ENCODE data around the gene FIG4. TPM values are rescaled to one million over a fixed set of nuclear protein-coding genes. Genes with fewer than 3 reads are reported as not detected.
"Not testable (repeated sequence)": the region's sequence is repeated elsewhere in the genome, so short reads cannot be mapped to it uniquely, and the experiment has no call there.

FIG4 gene
- polyA plus RNA-seq, 4 donors: 20.1 to 28.3 (median 25.4) TPM

GRCh38 chr6:109793792-109794191 lies 102.7 kb downstream of the FIG4 start:
- peak in 1 of 4 donors; percentile 17 for DNase-seq (ENCODE audit: low read depth in 4 of 4, low spot score in 3 of 4)

GRCh38 chr6:109794201-109794923 lies 103.3 kb downstream of the FIG4 start:
- DNase-seq (ENCODE audit: low read depth in 4 of 4, low spot score in 3 of 4): no peak

- no peak for DNase-seq (ENCODE audit: low read depth in 4 of 4, low spot score in 3 of 4)
Observed at GRCh38 chr6:109795994-109796555, 105.0 kb downstream of the FIG4 start.

GRCh38 chr6:109799129-109799528 lies 108.0 kb downstream of the FIG4 start:
- DNase-seq (ENCODE audit: low read depth in 4 of 4, low spot score in 3 of 4): no peak

GRCh38 chr6:109799664-109800063 lies 108.6 kb downstream of the FIG4 start:
- DNase-seq (ENCODE audit: low read depth in 4 of 4, low spot score in 3 of 4): no peak

- DNase-seq (ENCODE audit: low read depth in 4 of 4, low spot score in 3 of 4): no peak
Observed at GRCh38 chr6:109800771-109801170, 109.7 kb downstream of the FIG4 start.

- DNase-seq (ENCODE audit: low read depth in 4 of 4, low spot score in 3 of 4): no peak
Observed at GRCh38 chr6:109801794-109802193, 110.7 kb downstream of the FIG4 start.

GRCh38 chr6:109804020-109804419 lies 112.9 kb downstream of the FIG4 start:
- DNase-seq (ENCODE audit: low read depth in 4 of 4, low spot score in 3 of 4): no peak

GRCh38 chr6:109807881-109808280 lies 116.8 kb downstream of the FIG4 start:
- DNase-seq (ENCODE audit: low read depth in 4 of 4, low spot score in 3 of 4): no peak

- DNase-seq (ENCODE audit: low read depth in 4 of 4, low spot score in 3 of 4): no peak
Observed at GRCh38 chr6:109808837-109809236, 117.7 kb downstream of the FIG4 start.

- no peak for DNase-seq (ENCODE audit: low read depth in 4 of 4, low spot score in 3 of 4)
Observed at GRCh38 chr6:109815054-109815453, 124.0 kb downstream of the FIG4 start.

GRCh38 chr6:109816452-109817374 lies 125.6 kb downstream of the FIG4 start:
- DNase-seq (ENCODE audit: low read depth in 4 of 4, low spot score in 3 of 4): no peak

GRCh38 chr6:109820706-109821350 lies 129.7 kb downstream of the FIG4 start:
- no peak for DNase-seq (ENCODE audit: low read depth in 4 of 4, low spot score in 3 of 4)

GRCh38 chr6:109821428-109821827 lies 130.3 kb downstream of the FIG4 start:
- DNase-seq (ENCODE audit: low read depth in 4 of 4, low spot score in 3 of 4): no peak

GRCh38 chr6:109824105-109824504 lies 133.0 kb downstream of the FIG4 start:
- no peak for DNase-seq (ENCODE audit: low read depth in 4 of 4, low spot score in 3 of 4)

GRCh38 chr6:109826551-109826950 lies 135.5 kb downstream of the FIG4 start:
- DNase-seq (ENCODE audit: low read depth in 4 of 4, low spot score in 3 of 4): no peak

GRCh38 chr6:109831352-109831751 lies 140.3 kb downstream of the FIG4 start:
- DNase-seq (ENCODE audit: low read depth in 4 of 4, low spot score in 3 of 4): not testable (repeated sequence)

- no peak for DNase-seq (ENCODE audit: low read depth in 4 of 4, low spot score in 3 of 4)
Observed at GRCh38 chr6:109834131-109834530, 143.0 kb downstream of the FIG4 start.

- no peak for DNase-seq (ENCODE audit: low read depth in 4 of 4, low spot score in 3 of 4)
Observed at GRCh38 chr6:109834595-109835437, 143.7 kb downstream of the FIG4 start.

GRCh38 chr6:109840034-109840433 lies 148.9 kb downstream of the FIG4 start:
- DNase-seq (ENCODE audit: low read depth in 4 of 4, low spot score in 3 of 4): no peak

Measured in left renal pelvis (tissue), 4 donors.